PFSK-1 (cell line): ENCODE data around the gene LTB4R2.

Experiments used
- FOXP2 ChIP-seq: optimal IDR thresholded peaks from 2 replicates; pipeline ENCODE3; 2011; ENCODE audit warnings: borderline replicate concordance, control low read depth, inconsistent platforms; ENCODE audit not compliant: insufficient read depth; ENCODE audit errors: extremely low read length, extremely low read depth
- POLR2AphosphoS5 ChIP-seq: IDR thresholded peaks from 2 replicates; pipeline ENCODE4 v1.6.1; 2012; ENCODE audit warnings: low read depth, mild to moderate bottlenecking, control low read depth, low read length, moderate library complexity
- REST ChIP-seq, 2 experiments: IDR thresholded peaks; 2 replicates each; pipeline versions ENCODE4 v1.6.1 to v1.8.0; 2011 to 2012; ENCODE audit warnings: low read depth in 2 of 2, low read length in 2 of 2, control low read depth in 1 of 2, inconsistent platforms in 1 of 2, mild to moderate bottlenecking in 1 of 2, moderate library complexity in 1 of 2; ENCODE audit not compliant: insufficient read depth in 1 of 2
- SIN3A ChIP-seq: IDR thresholded peaks from 2 replicates; pipeline ENCODE4 v1.6.1; 2012; ENCODE audit warnings: mild to moderate bottlenecking, low read length, moderate library complexity, borderline replicate concordance; ENCODE audit not compliant: insufficient read depth
- TAF1 ChIP-seq: IDR thresholded peaks from 2 replicates; pipeline ENCODE4 v1.6.1; 2012; ENCODE audit warnings: low read length, control low read depth, borderline replicate concordance; ENCODE audit not compliant: insufficient read depth

The LTB4R2 gene

GRCh38 chr14:24300326-24300980, 9.5 kb upstream of the LTB4R2 start:
- TF ChIP-seq TAF1 (no peak), SIN3A (no peak), POLR2AphosphoS5 (no peak)

- TF ChIP-seq SIN3A = no peak
- no peak for TF ChIP-seq POLR2AphosphoS5
- TF ChIP-seq TAF1 = no peak
- TF ChIP-seq FOXP2 = no peak
- TF ChIP-seq REST (IDR thresholded peaks at IDR 0.05; ENCODE audit: insufficient read depth in 1 of 2, low read depth in 2 of 2, low read length in 2 of 2) = no peak
These were observed 5.9 kb upstream of the LTB4R2 start for GRCh38 chr14:24304019-24304387.

GRCh38 chr14:24307156-24307574, 2.8 kb upstream of the LTB4R2 start:
- TF ChIP-seq SIN3A = no peak
- TF ChIP-seq FOXP2 = no peak
- TF ChIP-seq TAF1 = no peak
- no peak for TF ChIP-seq REST (IDR thresholded peaks at IDR 0.05; ENCODE audit: insufficient read depth in 1 of 2, low read depth in 2 of 2, low read length in 2 of 2)

- TF ChIP-seq REST (IDR thresholded peaks at IDR 0.05; ENCODE audit: insufficient read depth in 1 of 2, low read depth in 2 of 2, low read length in 2 of 2) (no peak), TAF1 (no peak), POLR2AphosphoS5 (no peak), FOXP2 (no peak), SIN3A (no peak)
These were observed 2.2 kb upstream of the LTB4R2 start, which contains the start of gene CIDEB for GRCh38 chr14:24307575-24308341. Gene CIDEB (minus strand): TSS chr14:24307977. CDS start chr14:24307858, 119 bp downstream.

- TF ChIP-seq TAF1 (no peak), POLR2AphosphoS5 (no peak), FOXP2 (no peak), REST (IDR thresholded peaks at IDR 0.05; ENCODE audit: insufficient read depth in 1 of 2, low read depth in 2 of 2, low read length in 2 of 2) (no peak), SIN3A (no peak)
These were observed 1.4 kb upstream of the LTB4R2 start for GRCh38 chr14:24308342-24309124.
